Sigmoid colon (tissue), 7 donors: ENCODE results near the gene ASB16. TPM values are rescaled to one million over a fixed set of nuclear protein-coding genes. Genes with fewer than 3 reads are reported as not detected.

ENCODE experiments used
- DNase-seq: peaks from one replicate; pipeline ENCODE4 v3.0.0-alpha.2; 2019
- H3K27ac ChIP-seq, 4 donors: fragments of 200-600 bp; sonication (generic); one replicate each; pipeline ENCODE4 v1.5.1; 2016 to 2019; ENCODE audit warnings: mild to moderate bottlenecking in 1 of 4
- H3K27me3 ChIP-seq, 3 donors: fragments of 200-600 bp; sonication (generic); one replicate each; pipeline ENCODE4 v1.5.1; 2019; ENCODE audit warnings: mild to moderate bottlenecking in 1 of 3
- H3K36me3 ChIP-seq, 4 donors: fragments of 200-600 bp; sonication (generic); one replicate each; pipeline ENCODE4 v1.5.1; 2016 to 2019
- H3K4me1 ChIP-seq, 4 donors: fragments of 200-600 bp; sonication (generic); one replicate each; pipeline ENCODE4 v1.5.1; 2017 to 2019
- H3K4me3 ChIP-seq, 4 donors: fragments of 200-600 bp; sonication (generic); one replicate each; pipeline ENCODE4 v1.5.1; 2017 to 2019; ENCODE audit warnings: mild to moderate bottlenecking in 2 of 4, moderate library complexity in 1 of 4
- H3K9me3 ChIP-seq, 4 donors: fragments of 200-600 bp in 3 of 4; sonication (generic) in 3 of 4; one replicate each; pipeline versions ENCODE4 v1.5.1 to v1.6.1; 2013 to 2019
- EP300 ChIP-seq, 4 donors: sonication (generic); formaldehyde crosslinking; IDR thresholded peaks; one replicate each; pipeline ENCODE4 v1.6.1; 2017; ENCODE audit warnings: antibody characterized with exemption in 4 of 4
- POLR2A ChIP-seq, 2 donors: fragments of 450-650 bp; IDR thresholded peaks; one replicate each; pipeline ENCODE4 v1.6.1; 2016; ENCODE audit warnings: antibody characterized with exemption in 2 of 2, mild to moderate bottlenecking in 2 of 2, moderate library complexity in 2 of 2
- POLR2AphosphoS5 ChIP-seq, 4 donors: sonication (generic); formaldehyde crosslinking; IDR thresholded peaks; one replicate each; pipeline ENCODE4 v1.6.1; 2017; ENCODE audit warnings: antibody characterized with exemption in 4 of 4
- WGBS, 2 donors: extraction: QIAGEN DNeasy Blood & Tissue Kit; methylation state at CpG; one replicate each; pipeline ENCODE4 v1.1.7; 2013; 5-methylcytosine and 5-hydroxymethylcytosine counted together
- intact Hi-C: fragments of 100-400 bp; cut with DNase I; formaldehyde crosslinking; loops from one replicate; pipeline ENCODE4 v1.15.1; 2023
- polyA plus RNA-seq, 3 donors: library from polyadenylated mRNA; stranded (reverse); fragments of 200-250 nt; gene quantifications; one replicate each; pipeline ENCODE4 v1.2.3, GENCODE V29; 2013
- total RNA-seq, 4 donors: library from RNA; depleted of rRNA; stranded (reverse); fragments of >200 nt; gene quantifications; one replicate each; pipeline ENCODE4 v1.1.0, GENCODE V29; 2016
- TF ChIP-seq, protein P1 (sequence below), 4 experiments: fragments of 450-650 bp in 3 of 4; fragments of 200-600 bp in 1 of 4; IDR thresholded peaks; one replicate each; pipeline ENCODE4 v1.5.1; 2016 to 2019; ENCODE audit warnings: antibody characterized with exemption in 4 of 4, mild to moderate bottlenecking in 3 of 4, moderate library complexity in 2 of 4
- donor health status: healthy with polysubstance abuse.
- donor health status: Bipolar disorder and iron deficiency.
- donor health status: healthy.

The ASB16 gene
- total and polyA plus RNA-seq, 7 donors: 0.19 to 4.2 (median 1.1) TPM; not detected in 2

DNA sequence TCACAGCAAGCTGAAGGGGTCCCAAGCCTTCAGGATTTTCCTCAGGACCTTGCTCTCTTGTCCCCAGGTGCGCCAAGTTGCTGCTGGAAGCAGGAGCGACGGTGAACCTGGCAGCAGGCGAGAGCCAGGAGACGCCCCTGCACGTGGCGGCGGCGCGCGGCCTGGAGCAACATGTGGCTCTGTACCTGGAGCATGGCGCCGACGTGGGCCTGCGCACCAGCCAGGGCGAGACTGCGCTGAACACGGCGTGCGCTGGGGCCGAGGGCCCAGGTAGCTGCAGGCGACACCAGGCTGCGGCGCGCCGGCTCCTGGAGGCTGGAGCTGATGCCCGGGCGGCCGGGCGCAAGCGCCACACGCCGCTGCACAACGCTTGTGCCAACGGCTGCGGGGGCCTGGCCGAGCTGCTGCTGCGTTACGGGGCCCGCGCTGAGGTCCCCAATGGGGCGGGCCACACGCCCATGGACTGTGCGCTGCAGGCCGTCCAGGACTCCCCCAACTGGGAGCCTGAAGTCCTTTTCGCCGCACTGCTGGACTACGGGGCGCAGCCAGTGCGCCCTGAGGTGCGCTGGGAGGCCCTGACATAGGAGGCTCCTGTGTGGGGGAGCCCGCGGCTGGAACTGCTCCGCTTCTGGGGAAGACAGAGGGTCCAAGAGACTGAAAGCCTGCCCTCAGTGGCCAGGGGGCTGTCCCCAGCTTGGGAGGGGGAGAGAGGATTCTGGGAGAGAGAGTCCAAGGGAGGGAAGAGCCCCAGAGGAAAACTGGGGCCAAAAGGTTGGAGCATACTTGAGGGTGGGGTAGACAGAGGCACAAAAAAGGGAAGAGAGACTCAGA, 6.4 kb downstream of the ASB16 start:
- Histone ChIP-seq H3K9me3 (no peaks in the 10 kb centered on the region), H3K27me3 (no peaks in the 10 kb centered on the region), H3K4me1 (peaks cover 0 to 2% (median 1%) of the 10 kb centered on the region in 4 donors), H3K36me3 (peaks cover 0 to 24% (median 6%) of the 10 kb centered on the region in 4 donors), H3K27ac (no peak overlapping the region), H3K4me3 (no peak overlapping the region)
- WGBS, 2 donors: 95 to 98% methylated on average over 54 of the region's 54 CpGs
- TF ChIP-seq EP300 (IDR thresholded peaks at IDR 0.05) (no peak), POLR2AphosphoS5 (IDR thresholded peaks at IDR 0.05) (no peak), POLR2A (IDR thresholded peaks at IDR 0.05) (no peak)
- TF ChIP-seq, protein P1, sequence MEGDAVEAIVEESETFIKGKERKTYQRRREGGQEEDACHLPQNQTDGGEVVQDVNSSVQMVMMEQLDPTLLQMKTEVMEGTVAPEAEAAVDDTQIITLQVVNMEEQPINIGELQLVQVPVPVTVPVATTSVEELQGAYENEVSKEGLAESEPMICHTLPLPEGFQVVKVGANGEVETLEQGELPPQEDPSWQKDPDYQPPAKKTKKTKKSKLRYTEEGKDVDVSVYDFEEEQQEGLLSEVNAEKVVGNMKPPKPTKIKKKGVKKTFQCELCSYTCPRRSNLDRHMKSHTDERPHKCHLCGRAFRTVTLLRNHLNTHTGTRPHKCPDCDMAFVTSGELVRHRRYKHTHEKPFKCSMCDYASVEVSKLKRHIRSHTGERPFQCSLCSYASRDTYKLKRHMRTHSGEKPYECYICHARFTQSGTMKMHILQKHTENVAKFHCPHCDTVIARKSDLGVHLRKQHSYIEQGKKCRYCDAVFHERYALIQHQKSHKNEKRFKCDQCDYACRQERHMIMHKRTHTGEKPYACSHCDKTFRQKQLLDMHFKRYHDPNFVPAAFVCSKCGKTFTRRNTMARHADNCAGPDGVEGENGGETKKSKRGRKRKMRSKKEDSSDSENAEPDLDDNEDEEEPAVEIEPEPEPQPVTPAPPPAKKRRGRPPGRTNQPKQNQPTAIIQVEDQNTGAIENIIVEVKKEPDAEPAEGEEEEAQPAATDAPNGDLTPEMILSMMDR (IDR thresholded peaks at IDR 0.05): no peak
- DNase-seq: no peak
- intact Hi-C loops: no loop called here

DNA sequence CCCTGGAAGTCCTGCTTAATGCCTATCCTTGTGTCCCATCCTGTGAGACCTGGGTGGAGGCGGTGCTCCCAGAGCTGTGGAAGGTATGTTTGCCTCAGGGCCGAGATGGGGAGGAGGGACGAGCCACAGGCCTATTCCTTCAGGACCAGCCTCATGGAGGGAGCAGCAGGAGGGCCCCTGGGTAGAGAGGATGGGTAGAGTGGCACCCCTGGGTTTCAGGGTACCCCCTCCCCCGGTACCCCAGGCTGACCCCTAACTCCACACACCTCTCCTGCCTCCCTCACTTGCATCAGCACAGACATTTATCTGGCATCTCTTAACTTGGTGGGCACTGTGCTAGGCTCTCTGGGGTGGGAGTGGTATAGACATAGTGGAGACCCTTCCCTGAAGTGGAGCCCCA, 7.1 kb downstream of the ASB16 start:
- Histone ChIP-seq H3K27me3 (no peaks in the 10 kb centered on the region), H3K27ac (no peak overlapping the region), H3K9me3 (no peaks in the 10 kb centered on the region), H3K4me3 (no peak overlapping the region), H3K4me1 (no peaks in the 10 kb centered on the region), H3K36me3 (peaks cover 4 to 25% (median 9%) of the 10 kb centered on the region in 4 donors)
- WGBS, 2 donors: 94 to 96% methylated on average over 4 of the region's 4 CpGs
- intact Hi-C loops: no loop called here
- TF ChIP-seq POLR2AphosphoS5 (IDR thresholded peaks at IDR 0.05): no peak
- TF ChIP-seq, protein P1 (IDR thresholded peaks at IDR 0.05): no peak
- no peak for TF ChIP-seq EP300 (IDR thresholded peaks at IDR 0.05)
- TF ChIP-seq POLR2A (IDR thresholded peaks at IDR 0.05): no peak
- no peak for DNase-seq

DNA sequence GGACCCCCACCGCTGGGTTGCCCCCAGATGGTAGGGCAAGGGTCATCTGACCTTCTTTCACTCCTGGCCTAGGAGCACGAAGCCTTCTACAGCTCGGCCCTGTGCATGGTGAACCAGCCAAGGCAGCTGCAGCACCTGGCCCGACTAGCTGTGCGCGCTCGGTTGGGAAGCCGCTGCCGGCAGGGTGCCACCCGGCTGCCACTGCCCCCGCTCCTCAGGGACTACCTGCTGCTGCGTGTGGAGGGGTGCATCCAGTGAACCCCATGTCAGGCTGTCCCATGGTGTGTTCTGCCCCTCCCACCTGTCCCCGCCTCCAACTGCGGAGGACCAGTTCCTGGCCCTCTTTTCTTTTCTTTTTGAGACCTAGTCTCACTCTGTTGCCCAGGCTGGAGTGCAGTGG, 7.6 kb downstream of the ASB16 start:
- Histone ChIP-seq H3K9me3 (no peaks in the 10 kb centered on the region), H3K36me3 (peaks cover 4 to 25% (median 9%) of the 10 kb centered on the region in 4 donors), H3K27me3 (no peaks in the 10 kb centered on the region), H3K4me1 (no peaks in the 10 kb centered on the region), H3K4me3 (no peak overlapping the region), H3K27ac (no peak overlapping the region)
- no peak for DNase-seq
- 96% methylated on average over 14 of the region's 14 CpGs for WGBS, 2 donors
- intact Hi-C loops: no loop called here
- TF ChIP-seq EP300 (IDR thresholded peaks at IDR 0.05) (no peak), POLR2A (IDR thresholded peaks at IDR 0.05) (no peak), POLR2AphosphoS5 (IDR thresholded peaks at IDR 0.05) (no peak)
- TF ChIP-seq, protein P1 (IDR thresholded peaks at IDR 0.05): no peak

DNA sequence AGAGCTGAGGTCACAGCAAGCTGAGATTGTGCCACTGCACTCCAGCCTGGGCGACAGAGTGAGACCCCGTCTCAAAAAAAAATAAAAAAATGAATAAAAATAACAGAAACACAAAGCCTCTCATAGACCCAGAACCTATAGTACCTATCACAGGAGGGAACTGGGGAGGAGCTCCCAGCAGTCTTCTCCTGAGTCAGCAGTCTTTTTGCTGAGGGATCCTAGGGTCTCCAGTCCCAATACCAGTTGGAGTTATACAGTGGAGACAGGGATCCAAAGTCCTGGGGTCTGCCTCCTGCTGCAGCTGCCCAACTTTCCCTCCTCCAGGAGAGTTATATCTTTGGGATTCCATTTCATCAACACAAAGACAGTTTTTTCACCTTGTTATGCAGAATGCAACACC, 12.5 kb downstream of the ASB16 start:
- 98 to 99% methylated on average over 2 of the region's 2 CpGs for WGBS, 2 donors
- TF ChIP-seq POLR2A (IDR thresholded peaks at IDR 0.05) (no peak), EP300 (IDR thresholded peaks at IDR 0.05) (no peak), POLR2AphosphoS5 (IDR thresholded peaks at IDR 0.05) (no peak)
- TF ChIP-seq, protein P1 (IDR thresholded peaks at IDR 0.05): no peak
- H3K4me3 ChIP-seq: no peak overlapping the region

More for the DNA sequence above, 12.5 kb downstream of the ASB16 start:
- Histone ChIP-seq H3K9me3 (no peaks in the 10 kb centered on the region), H3K27me3 (no peaks in the 10 kb centered on the region), H3K4me1 (peaks cover 0 to 25% (median 20%) of the 10 kb centered on the region in 4 donors), H3K27ac (no peak overlapping the region), H3K36me3 (peaks cover 4 to 11% (median 8%) of the 10 kb centered on the region in 4 donors)
- DNase-seq: no peak
- intact Hi-C loops: no loop called here
